Left forelimb (tissue), 1 donor: ENCODE data around the gene NRXN3.
"Not testable (repeated sequence)": the region's sequence is repeated elsewhere in the genome, so short reads cannot be mapped to it uniquely, and the experiment has no call there.

Experiments used
- DNase-seq: peaks from one replicate; pipeline ENCODE4 v3.0.0-alpha.2; 2018; ENCODE audit warnings: low spot score

NRXN3 gene

DNA sequence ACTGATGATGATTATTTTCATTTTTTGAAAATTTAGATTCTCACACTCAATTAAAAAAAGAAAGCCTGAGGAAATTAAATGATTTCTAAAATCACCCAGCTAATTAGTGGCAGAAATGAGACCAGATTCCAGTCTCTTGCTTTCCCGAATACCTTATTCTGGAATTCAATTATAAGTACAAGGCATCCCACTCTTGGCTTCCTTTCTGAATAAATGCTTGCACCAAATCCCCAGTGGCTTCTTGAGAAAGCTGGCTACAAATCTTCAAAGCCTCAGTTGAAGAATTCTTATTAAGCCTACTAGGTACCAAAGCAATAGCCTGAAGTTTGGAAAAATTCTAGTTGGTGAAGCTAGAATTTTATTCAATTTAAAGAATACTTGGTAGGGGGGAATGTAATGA, 1564.5 kb downstream of the NRXN3 start:
- DNase-seq, result no peak

DNA sequence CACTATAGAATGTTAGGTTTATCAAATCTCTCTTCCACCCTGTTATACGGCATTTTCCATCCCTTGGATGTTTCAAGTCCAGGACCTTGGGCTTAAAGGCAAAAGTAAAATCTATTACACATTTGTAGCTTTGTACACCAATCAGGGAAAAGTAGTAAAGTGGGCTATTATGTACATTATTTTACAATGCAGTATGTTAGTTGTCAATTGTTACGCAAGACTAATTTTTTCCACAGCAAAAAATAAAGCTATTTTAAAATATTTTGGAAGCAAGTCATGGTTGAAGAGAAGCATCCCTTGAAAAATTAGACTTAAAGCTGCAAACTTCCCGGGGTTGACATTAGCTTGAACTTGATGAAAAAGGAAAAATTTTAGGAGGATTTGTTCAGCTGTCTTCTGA, 1564.9 kb downstream of the NRXN3 start:
- no peak for DNase-seq

DNA sequence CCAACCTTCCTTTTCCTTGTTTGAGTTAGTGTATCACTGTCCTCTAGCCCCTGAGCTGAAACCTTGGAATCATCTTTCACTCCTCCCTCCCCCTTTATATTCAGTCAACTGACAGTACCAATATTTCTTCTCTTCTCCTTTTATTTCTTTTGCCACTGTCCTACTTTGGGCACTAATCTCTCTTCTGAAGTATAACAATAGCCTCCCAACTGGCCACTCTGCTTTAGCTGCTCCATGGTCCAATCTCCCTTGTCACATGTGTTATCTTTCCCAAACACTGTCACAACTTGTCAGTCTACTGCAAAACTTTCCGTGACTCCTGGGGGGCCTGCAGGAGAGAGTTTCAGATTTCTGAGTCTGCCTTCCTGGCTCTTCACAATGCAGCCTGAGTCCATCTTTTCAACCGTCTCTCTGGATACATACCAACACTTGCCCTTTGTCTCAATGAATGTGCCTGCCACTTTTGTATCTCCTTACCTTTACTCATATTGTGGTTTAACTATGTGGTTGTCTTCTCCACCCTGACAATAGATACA, 1570.0 kb downstream of the NRXN3 start:
- no peak for DNase-seq

DNA sequence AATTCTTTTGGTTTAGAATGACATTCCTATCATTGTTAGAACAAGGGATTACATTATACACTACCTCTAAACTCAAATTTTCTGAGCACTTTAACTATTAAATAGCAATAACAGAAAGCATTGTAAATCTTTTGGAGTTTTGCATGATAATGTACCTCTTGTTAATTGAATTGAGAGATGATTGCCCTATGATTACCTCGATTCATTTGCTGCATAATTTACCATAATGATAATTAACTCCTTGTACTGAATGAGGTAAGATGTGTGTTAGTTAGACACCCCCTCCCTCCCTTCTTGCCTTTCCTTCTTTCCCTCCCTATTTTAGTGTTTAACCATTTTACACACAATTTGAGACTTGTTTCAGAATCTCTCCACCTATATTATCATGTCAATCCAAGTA, 1572.0 kb downstream of the NRXN3 start:
- no peak for DNase-seq

DNA sequence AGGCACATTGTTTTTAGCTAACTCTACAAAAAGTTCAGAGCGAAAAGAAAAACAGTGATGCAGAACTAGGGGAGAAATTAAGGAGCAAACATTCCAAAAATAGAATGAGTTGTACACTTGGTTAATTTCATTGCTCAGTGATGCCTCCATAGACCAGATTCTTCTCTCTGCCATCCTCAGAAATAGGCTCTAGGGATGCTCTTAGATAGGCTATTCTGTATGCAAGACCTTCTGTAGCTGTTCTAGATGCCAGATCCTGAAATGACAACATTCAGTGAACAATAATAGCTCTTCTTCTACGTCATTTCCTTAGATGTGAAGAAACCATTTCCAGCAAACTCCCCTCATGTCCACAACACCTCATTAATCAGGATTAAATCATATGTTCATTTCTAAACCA, 1574.9 kb downstream of the NRXN3 start:
- DNase-seq, result no peak

DNA sequence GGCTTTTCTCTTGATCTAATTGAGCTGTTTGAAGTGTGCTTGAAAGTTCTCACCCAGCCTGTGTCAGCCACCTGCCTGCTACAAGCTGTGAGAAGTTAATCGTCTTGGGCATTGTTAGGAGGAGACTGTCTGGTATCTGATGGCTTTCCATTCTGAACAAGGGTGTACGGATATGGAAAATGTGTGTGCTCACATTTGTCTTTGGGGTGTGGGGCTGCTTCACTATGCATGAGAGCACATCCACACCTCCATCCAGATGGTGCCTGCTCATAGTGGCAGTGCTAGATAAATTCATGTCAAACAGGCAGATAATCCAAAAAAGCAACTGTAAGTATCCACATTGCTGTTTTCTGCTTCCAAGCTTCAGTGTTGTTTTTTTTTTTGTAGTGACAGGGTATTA, 1578.9 kb downstream of the NRXN3 start:
- DNase-seq, result no peak

DNA sequence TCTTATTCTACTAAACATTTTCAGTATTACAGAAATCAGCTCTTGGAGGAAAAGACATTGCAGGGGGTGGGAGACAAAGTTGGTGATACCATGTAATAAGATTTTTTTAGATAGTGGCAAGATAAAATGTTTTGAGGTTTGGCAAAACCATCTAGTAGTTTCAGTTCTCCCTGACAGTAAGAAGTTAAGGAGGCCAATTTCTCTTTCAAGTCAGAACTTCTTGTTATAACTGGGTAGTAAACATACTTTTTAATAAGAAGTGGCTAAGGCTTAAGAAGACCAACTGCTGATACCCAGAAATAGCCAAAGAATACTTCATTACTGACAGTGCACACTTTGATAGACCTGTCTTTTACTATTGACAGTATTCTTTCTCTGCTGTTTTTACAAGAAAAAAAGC, 1588.8 kb downstream of the NRXN3 start:
- DNase-seq, result no peak

DNA sequence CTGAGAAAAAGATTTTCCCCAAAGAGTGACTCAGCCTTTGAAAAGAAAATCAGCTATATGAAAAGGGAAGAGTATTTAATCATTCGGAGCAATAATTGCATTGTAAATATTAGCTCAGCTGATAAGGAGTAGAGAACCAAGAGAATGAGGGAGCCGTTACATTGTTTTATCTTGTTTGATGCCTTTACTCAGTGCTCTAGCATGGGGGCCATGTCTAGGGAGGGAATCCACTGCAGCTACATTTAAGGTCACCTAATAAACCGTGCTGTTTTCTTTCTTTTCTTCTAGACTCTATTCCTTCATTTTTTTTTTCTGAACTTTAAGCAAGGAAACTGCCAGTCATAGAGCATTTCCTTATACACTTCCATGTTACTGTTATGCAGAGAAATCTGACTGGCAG, 1594.2 kb downstream of the NRXN3 start:
- DNase-seq, result no peak

DNA sequence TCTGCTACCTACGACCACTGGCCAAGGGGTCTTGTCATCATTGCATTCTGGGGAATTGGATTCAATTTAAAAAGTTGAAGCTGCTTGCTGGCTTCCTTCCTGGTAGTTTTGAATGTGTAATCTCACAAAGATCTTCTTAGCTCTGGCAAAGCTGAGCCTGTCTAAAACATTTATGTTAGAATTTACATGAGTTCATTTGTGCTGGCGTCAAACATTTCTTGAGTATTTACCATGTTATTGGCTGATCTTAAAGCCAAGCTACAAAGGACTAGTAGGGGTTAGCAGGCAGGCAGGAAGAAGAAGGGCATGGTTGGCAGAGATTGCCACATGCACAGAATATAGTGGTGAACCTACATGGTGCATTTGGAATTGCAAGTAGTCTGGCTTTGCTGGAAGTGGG, 1596.3 kb downstream of the NRXN3 start:
- no peak for DNase-seq

DNA sequence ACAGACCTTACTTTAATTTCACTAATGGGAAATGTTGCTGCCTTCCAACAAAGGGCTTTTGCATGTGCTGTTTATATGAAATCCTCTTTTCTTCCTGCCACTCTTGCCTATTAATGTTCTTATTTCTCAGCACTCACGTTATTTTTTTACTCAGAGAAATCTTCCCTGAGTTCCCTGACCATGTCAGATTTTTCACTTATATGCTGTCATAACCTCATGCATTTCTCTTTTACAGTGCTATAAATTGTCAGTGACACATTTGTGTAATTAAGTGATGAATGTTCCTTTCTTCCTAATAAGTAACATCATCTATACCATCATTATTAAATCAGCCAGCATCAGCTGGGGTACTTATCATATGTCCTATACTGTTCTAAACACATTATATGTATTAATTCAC, 1597.1 kb downstream of the NRXN3 start:
- no peak for DNase-seq

DNA sequence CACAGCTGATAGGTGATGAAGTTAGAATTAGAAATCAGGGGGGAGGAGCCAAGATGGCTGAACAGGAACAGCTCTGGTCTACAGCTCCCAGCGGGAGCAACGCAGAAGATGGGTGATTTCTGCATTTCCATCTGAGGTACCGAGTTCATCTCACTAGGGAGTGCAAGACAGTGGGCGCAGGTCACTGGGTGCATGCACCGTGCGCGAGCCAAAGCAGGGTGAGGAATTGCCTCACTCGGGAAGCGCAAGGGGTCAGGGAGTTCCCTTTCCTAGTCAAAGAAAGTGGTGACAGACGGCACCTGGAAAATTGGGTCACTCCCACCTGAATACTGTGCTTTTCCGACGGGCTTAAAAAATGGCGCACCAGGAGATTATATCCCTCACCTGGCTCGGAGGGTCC, 1597.5 kb downstream of the NRXN3 start:
- not testable (repeated sequence) for DNase-seq

DNA sequence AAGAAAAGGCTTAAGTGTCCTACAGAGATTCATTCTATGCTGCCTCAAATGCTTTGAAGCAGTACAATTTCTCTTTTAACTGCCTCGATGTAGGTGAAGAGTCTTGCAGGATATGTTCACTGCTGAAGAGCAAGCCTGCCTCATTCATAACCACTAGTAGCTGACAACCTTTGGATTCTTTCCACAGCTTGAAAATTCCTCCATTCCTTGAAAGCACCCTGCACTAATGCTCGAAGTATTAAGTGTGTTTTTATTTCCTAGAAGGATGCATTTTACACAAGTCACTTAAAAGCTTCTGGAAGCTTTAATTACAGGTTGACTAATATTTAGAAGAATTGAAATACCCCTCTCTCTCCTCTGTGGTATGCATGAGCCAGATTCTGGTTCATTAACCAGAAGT, 1611.7 kb downstream of the NRXN3 start:
- DNase-seq, result no peak

DNA sequence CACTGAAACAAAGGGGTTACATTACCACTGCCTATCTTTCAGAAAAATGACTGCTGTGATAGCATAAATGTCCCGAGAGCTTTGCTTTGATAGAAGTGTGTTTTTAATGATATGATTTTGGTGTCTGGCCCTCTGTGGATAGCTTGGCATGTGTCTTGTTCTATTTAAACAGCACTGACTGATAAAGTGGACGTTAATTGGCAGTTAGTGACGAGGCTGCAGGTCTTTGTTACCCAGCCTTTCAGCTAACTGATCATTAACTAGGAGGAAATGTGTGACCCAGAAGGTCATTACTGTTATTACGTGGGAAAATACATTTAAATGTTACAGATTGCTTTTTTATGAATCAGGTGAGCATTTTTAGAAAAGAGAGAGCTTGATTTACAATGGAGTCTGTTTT, 1612.9 kb downstream of the NRXN3 start:
- DNase-seq, result no peak

DNA sequence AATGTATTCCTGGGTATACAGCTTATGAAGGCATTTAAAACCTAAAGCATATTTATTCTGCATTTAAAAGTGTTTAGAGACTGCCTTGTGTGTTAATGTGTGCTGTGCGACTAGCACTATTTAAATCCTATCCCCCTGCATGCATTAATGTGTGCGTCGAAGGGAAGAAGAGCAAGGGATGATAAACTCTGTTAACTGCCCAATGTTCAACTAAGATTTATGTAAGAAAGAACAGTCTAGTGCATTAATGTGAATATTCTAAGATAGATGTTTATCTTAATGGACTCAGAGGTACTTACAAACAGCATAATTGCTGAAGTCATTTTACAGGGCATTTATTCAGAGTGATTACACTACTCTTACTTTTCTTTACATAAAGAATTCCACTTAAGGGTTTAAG, 1616.3 kb downstream of the NRXN3 start:
- no peak for DNase-seq

DNA sequence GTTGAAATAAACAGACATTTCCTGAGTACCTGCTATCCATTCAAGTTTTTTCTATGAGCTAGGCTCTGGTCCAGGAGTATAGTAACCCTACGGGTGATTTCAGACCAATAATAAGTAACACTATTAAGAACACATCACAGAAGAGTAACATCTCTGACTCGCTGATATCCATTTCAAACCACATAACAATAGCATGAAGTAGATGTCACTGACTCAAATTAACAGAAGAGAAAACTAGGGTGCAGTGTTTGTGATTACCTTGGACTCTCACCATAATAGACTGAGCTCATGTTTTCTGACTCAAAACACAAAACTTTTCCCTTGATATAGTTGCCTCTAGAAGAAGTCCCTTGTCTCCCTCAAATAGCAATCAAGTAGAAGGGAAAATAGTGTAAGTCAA, 1618.2 kb downstream of the NRXN3 start:
- no peak for DNase-seq

DNA sequence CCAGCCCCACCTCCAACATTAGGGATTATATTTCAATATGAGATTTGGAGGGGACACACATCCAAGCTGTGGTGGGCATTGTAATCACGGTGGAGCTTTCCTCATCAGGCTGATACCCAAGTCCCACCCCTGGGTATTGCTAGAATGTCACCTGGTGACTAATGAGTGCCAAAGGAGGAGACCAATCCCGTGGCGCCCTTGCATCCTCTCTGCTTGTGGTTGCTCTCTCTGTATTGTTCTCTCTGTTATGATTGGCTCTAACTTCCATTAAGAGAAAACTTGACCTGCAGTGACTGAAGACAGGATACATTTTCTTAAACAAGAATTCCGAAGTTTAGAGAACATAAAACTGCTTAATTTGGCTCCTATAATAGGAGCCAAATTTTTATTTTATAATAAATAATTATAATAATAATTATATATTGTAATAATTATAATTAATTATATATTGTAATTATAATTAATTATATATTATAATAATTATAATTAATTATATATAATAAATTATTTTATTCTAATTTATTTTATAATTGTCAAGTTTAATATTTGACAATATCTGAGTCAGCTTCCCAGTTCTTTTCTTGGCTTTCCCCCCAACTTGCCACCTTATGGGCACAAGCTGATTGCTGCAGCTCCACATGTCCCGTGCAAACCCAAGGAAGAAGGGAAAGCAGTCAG, 1621.0 kb downstream of the NRXN3 start:
- DNase-seq, result no peak

DNA sequence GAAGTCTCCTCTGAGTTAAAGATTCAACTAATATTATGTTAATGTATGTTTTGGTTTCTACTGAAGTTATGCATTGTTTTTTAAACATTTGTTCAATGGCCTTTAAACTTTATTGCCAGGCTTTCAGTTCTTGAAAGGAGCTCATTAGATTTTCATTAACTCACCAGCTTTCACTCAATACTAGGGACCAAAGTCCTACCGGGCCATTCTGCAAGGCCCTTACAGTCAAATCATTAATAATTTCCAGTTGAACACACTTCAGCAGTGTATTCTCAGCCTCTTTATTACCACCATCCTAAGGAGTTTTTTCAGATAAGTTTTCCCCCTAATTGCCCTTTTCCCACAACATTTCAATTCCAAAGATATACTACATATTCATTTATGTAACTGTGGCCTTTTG, 1631.9 kb downstream of the NRXN3 start:
- DNase-seq, result no peak

DNA sequence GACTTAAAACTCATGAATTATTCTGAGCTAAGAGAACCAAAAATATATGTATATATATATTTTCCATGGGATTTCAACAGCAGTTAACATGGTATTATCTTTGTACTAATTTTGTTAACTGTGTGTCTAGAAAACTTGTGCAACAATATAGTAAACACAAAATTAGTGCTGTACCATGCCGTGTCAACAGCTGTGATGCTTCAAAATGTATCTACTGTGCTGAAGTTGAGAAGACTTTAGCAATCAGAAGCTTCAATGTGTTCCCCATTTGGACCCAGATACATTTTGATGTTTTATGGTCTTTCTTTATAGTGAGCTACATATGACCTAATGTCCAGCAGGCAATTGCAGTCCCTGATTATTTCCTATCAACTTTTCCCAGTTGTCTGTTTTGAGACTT, 1635.5 kb downstream of the NRXN3 start:
- no peak for DNase-seq

DNA sequence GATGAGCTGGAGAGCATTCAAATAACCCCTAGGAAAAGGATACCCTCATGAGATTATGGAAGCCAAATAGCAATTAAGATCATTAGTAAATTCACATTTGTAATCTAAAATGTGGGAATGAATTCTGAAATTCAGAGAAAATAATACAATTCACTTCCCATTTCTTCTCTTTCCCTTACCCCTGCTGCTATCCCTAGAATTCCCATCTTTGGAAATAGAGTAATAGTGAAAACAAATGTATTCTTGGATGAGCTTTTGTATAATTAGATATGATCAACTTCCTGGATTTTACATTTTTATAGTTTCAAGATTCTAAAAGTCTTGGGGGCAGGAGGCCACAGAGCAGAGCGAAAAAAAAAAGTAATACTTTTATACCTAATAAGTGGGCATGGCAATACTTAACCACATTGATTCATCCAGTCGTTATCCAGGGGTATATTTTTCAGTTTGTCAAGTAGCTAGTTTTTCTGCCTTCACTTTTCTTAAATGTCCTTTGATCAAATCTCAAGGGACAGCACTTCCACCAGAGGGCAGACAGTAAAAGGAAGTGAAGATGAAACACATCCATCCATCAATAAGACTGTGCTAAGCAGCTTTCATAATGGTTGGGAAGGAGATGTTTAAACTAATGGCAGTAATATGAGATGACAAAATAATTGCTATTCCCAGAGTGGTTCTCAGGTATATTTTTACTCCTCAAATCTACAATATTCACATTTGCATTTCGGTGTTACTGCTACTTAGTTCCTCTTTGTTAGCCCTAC, 1639.9 kb downstream of the NRXN3 start:
- no peak for DNase-seq

DNA sequence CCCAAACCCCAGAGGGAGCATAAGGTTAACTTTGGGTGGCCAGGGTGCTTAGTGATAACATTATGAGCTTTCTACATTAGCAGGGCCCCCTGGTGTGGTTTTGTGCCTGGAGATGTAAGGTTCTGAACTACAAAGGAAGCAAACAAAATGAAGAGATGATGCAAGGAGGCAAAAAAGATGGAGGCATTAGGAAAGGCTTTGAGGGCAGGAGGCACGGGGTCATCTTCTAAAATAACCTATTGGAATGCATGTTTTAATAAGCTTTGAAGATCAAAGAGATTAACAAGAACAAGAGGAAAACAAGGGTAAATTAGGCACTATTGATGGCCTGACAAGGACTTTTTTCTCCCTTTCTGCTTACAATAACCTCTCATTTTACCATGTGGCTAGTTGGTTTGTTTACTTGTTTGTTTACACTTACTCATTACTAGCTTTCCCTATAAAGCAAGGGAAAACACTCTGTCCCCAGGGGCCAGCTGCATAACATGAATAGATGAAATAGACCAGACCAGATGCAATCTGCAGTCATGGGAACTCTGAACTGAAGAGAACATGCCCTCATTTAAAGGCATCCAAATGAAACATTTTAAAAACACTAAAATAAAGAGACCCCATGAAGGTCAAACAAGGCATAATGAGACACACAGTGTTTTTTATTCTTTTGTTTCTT, 1650.8 kb downstream of the NRXN3 start:
- DNase-seq, result no peak

DNA sequence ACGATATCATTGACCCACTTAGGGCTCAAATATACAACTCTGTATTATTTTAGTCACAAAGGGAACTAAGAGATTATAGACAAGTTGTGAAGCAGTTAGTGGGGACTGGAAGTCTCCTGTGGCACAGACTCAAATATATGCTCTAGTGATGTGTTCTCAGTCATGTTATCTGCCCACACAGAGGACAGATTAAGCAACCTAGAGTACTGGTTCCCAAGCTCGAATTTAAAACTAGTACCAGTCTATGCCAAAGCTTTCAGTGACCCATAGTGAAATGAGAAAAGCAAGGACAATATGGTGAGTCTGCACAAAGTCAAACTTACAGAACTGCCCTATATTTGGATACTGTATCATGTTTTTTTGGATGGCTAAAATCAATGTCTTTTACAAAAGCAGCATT, 1651.9 kb downstream of the NRXN3 start:
- no peak for DNase-seq

DNA sequence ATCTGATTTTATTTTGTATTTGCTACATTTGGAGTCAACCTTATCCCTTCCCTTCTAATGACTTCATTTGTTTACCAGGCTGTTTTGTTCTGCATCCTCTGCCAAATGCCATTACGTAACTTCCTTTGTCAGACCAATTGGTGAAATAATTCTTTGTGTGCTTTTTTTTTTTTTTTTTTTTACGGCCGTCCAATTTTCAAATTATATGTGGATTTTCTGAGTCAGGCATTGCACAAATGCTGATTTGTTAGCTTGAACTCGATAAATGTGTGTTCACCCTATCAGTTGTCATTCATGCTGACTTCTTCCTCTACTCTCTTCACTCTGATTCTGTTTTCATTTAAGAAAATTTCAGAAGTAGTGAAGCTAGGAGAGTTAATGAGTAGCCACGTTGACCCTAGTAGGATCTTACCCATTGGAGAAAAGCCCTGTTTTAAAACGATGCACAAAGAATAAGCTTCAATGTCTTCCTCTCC, 1654.9 kb downstream of the NRXN3 start:
- no peak for DNase-seq

DNA sequence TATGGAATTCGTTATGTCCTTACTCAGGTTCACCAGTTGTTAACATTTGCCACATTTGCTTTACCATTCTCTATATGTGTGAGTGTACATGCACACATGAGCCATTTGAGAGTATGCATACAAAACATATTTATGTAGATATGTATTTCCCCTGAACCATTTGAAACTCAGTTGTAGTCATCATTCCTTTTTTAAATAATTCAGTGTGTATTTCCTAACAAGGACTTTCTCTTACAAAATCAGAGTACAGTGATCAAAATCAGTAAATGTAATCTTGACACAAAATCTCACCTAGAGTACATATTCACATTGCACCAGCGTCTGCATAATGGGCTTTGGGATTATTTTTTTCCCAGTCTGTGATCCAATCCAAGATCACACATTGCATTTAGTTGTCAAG, 1656.2 kb downstream of the NRXN3 start:
- DNase-seq, result no peak
